Ovary (tissue), 3 donors: ENCODE results near the gene HES4.

Experiments used
- CTCF ChIP-seq, 3 donors: fragments of 450-650 bp in 2 of 3; fragments of 200-600 bp in 1 of 3; IDR thresholded peaks; one replicate each; pipeline versions ENCODE4 v1.5.1 to v1.8.0; 2016 to 2022; ENCODE audit warnings: antibody characterized with exemption in 3 of 3, mild to moderate bottlenecking in 1 of 3
- POLR2A ChIP-seq: fragments of 450-650 bp; IDR thresholded peaks from one replicate; pipeline ENCODE4 v1.6.1; 2017; ENCODE audit warnings: antibody characterized with exemption, mild to moderate bottlenecking, moderate library complexity
- donor health status: DM: no; HTN: no; CAD: no.

DNA sequence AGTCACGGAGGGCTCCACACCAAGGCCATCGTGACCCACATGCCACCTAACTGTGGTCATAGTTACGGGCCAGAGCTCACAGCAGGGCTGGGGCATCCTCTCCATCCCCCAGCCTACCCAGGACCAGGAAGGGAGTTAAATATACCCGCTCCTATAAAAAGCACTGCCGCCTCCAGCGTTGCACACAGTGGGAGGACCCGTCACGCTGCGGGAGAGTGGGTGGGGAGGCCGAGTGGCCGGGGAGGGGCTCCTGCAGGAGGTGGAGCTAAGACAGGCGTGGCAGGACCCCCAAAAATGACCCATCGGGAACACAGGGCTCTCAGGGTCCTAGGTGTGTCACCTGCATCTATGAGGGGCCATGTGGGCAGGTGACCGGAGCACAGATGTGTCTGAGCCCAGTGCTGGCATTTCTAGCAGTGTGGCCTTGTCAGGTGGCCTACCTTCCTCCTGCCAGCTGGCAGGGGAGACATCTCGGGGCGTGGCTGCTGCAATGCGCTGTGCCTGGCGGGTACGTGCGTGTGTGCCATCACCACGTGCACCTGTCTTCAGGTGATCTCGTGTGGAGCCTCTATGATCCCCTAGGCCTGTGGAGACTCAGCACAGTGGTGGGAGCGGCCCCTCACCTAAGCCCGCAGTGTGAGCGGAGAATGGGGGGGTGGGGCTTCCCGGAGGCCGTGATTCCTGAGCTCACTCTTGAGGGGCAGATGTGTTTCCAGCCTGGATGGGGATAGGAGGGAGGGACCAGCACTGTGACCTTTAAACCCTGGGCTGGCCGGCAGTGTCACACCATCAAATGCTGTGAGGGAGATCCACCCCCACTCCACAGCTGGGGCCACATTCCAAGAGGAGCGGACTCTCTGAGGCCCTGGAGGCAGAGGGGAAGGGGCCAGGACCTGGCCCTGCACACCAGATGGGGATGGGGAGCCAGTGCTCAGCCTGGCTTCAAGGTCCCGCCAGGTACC lies 37.8 kb upstream of the HES4 start:
- TF ChIP-seq CTCF (IDR thresholded peaks at IDR 0.05), result no peak
- TF ChIP-seq POLR2A, result no peak
